COLO829 (cell line): Measurements from ENCODE around the gene LRRC42.

ENCODE experiments used
- DNase-seq: peaks from one replicate; pipeline ENCODE4 v3.0.0; 2012; ENCODE audit warnings: low spot score

The LRRC42 gene

GRCh38 chr1:53942127-53942957, 3.8 kb upstream of the LRRC42 start:
- no peak for DNase-seq

DNA sequence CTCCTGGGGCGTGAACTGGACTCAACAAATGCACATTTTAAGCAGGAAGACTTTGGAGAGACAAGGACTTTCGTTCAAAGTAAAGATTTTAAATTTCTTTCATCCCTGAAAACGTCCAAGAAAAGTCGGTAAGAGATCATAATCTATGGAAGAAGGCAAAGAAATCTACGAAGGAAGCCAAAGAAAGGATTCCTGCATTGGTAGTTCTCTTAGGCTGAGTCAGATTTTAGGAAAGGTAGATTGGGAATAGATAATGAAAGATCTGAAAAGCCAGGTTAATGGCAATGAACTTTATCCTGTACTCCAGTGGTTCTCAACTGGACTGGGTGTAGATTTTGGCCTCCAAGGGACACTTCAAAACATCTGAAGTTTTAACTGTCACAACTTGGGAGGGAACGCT, 3.1 kb upstream of the LRRC42 start:
- no peak for DNase-seq

DNA sequence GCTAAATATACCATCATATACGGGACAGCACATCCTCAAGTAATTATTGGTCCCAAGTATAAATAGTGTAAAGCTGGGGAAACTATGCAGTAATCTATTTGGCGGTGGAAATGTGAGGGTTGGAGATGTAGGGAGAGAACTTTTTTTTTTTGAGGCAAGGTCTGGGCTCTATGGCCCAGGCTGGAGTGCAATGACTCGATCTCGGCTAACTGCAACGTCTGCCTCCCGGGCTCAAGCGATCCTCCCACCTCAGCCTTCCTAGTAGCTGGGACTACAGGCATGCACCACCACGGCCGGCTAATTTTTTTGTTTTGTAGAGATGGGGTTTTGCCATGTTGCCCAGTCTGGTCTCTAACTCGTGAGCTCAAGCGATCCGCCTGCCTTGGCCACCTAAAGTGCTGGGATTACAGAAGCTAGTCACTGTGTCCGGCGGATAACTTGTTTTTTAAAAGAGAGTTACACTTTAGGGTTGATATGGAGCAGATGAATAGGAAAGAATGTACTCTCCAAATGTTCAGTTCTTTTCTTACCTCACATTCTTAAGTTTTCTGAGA, 2.6 kb upstream of the LRRC42 start:
- no peak for DNase-seq

- no peak for DNase-seq
Measured at GRCh38 chr1:53944469-53945182, 1.5 kb upstream of the LRRC42 start.

GRCh38 chr1:53945183-53945432, 1.0 kb upstream of the LRRC42 start:
- DNase-seq = no peak

DNA sequence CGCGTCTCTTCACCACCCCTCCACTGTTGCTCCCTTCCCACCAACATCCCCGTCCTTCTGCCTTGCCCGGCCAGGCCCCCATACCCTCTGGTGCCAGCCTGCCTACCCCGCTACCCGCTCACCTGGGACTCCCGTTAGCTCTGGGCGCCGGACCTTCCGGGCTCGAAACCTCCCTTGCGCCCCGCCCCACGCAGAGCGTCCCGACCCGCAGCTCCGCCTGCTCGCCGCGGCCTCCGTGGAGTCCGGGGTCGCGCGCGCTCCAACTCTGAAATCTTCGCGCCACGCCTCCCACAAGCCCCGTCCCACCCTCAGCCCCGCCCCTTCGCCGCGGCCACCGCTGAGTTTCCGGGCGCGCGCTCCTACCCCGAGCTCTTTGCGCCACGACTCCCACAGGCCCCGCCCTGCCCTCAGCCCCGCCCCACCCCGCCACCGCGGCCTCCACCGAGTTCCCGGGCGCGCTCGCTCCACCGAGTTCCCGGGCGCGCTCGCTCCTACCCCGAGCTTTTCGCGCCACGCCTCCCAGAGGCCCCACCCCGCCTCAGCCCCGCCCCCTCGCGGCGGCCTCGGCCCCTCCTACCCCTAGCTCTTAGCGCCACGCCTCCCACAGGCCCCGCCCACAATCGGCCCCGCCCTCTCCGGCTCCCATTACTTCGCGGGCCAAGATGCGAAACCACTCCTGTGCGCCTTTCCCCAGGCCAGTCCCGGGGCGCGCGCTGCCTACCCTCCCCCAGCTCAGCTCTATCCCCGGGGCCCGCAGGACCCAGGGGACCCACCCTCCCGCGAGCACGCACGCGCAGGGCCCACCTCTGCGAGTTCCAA, 508 bp upstream of the LRRC42 start, which contains the start of gene IFT25:
IFT25 (minus strand) TSS at position 267 of the 819 bp plus-strand sequence. CDS start 5,617 bp downstream, outside the sequence.
- DNase-seq = peak; percentile 94

DNA sequence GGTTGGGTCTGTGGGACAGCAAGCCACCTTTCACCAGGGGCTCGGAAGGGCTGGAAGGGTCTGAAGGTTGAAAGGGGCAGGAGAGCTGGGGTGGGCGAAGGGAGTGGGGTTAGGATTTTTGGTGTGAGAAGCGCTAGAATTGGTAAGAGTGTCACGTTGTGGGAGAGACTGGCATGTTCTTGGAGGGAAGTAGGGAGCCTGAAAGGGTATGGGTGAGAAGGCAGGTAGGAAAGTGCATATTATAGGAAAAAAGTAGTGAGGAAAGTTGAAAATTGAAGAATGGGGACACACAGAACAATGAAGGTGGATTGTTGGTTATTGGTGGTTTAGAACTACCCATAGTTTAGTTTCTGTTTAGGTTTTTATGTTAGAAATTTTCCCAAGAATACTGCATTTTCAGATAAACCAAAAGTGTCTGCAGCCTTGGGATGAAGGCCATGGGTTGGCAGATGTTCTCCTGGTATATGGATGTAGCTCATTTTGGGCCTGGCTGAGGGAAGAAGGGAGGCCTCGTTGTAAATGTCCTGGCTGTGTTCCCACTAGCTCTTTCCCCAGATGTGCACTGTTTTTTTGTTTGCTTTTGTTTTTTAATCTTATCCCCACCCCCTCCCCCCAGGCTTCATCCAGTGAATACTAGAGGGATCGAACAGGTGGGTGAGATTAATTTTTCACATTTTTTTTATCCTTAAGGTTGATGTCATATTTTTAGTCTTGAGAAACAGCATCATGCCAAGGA, 1.2 kb downstream of the LRRC42 start:
- DNase-seq = no peak

- DNase-seq = no peak
Measured at GRCh38 chr1:53948291-53948690, 2.1 kb downstream of the LRRC42 start.

- DNase-seq = no peak
Measured at GRCh38 chr1:53949023-53949990, 3.2 kb downstream of the LRRC42 start.

GRCh38 chr1:53951697-53952096, 5.5 kb downstream of the LRRC42 start:
- DNase-seq = no peak

DNA sequence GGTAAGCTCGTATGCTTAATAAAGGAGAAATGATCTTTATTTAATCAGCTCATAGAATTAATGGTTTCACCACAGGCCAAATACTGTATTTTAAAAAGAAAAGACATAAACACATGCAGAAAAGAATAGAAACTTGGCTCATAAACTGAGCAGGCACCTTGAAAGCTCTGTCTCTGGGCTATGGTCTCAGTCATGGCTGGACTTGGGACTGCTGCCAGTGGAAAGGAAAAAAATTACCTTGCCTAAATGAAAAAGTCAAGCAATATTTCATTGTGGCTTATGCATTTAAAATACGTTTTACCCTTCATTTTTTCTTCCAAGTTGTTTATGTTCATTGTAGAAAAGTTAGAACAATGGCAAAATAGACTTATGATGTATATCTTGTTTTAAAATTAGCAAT, 8.0 kb downstream of the LRRC42 start:
- no peak for DNase-seq

GRCh38 chr1:53956308-53957168, 10.4 kb downstream of the LRRC42 start:
- DNase-seq = no peak

GRCh38 chr1:53957194-53957818, 11.2 kb downstream of the LRRC42 start:
- no peak for DNase-seq

DNA sequence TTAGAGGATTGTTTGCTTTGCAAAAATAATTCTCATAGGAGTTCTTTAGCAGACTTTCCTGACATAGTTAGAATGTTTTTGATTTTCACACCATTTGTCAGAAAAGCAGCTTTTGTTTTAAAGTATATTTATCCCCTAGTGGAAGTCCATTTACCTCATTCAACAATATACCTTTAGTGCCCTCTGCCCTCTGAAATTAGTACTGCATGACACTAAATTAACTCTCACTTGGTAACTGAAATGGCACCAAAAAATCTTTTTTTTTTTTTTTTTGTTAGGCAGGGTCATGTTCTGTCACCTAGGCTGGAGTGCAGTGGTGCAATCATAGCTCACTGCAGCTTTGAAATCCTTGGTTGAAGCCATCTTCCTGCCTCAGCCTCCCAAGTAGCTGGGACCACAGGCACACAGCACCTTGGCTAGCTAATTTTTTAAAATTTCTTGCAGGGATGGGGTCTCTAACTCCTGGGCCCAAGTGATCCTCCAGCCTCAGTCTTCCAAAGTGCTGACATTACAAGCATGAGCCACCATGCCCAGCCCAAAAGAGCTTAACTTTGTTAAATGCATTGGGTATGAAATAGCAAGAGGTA, 13.6 kb downstream of the LRRC42 start:
- peak; percentile 45 for DNase-seq

DNA sequence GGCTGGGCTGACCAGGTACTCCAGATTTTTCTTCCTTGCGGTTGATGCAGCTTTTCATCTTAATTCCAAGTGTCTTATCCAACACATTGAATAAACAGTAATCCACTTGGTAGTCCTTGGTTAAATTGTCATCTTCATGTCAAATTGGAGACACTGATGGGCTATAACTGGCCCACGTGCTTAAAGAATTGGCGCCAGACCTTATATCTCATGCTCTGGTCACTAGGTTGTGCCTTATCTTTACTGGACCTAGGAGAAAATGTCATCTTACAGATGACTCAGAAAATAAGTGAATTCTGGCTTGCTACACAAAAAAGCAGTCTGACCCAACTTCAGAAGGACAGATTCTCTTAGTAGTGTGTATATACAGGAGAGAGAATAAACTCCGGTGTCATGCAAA, 16.2 kb downstream of the LRRC42 start:
- no peak for DNase-seq

- no peak for DNase-seq
Measured at GRCh38 chr1:53963460-53963859, 17.3 kb downstream of the LRRC42 start.

GRCh38 chr1:53964109-53964508, 18.0 kb downstream of the LRRC42 start:
- no peak for DNase-seq

DNA sequence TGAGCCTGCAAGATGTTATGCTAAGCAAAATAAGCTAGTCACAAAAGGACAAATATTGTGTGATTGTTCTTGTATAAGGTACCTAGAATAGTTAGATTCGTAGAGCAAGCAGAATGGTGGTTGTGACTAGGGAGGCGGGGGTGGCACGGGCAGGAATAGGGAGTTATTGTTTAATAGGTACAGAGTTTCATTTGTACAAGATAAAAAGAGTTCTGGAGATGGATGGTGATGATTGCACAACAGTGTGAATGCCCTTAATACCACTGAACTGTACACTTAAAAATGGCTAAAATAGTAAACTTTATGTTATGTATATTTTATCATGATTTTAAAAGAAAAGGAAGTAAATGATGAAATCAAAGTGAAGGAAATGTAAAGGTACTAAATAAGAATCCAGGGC, 20.6 kb downstream of the LRRC42 start:
- no peak for DNase-seq
